Esophagus squamous epithelium (tissue), 5 donors: ENCODE data around the gene NGF. TPM values are rescaled to one million over a fixed set of nuclear protein-coding genes. Genes with fewer than 3 reads are reported as not detected.

Experiments used
- DNase-seq: peaks from one replicate; lab custom pipeline; 2025; lab: John Stamatoyannopoulos, UW
- H3K27ac ChIP-seq, 4 donors: fragments of 200-600 bp; sonication (generic); one replicate each; pipeline ENCODE4 v1.5.1; 2016 to 2019; ENCODE audit warnings: mild to moderate bottlenecking in 1 of 4
- H3K27me3 ChIP-seq, 4 donors: fragments of 200-600 bp; sonication (generic); 1 replicate in 3 of 4; 2 replicates in 1 of 4; pipeline versions ENCODE4 v1.5.1 to v1.6.0; 2017 to 2021; ENCODE audit warnings: antibody characterized with exemption in 1 of 4
- H3K36me3 ChIP-seq, 3 donors: fragments of 200-600 bp; sonication (generic); one replicate each; pipeline ENCODE4 v1.5.1; 2016 to 2019
- H3K4me1 ChIP-seq, 3 donors: fragments of 200-600 bp; sonication (generic); one replicate each; pipeline ENCODE4 v1.5.1; 2017 to 2019
- H3K4me3 ChIP-seq, 4 donors: fragments of 200-600 bp; sonication (generic); 1 replicate in 3 of 4; 2 replicates in 1 of 4; pipeline ENCODE4 v1.5.1; 2016 to 2019; ENCODE audit warnings: mild to moderate bottlenecking in 2 of 4, moderate library complexity in 1 of 4
- H3K9me3 ChIP-seq, 3 donors: fragments of 200-600 bp; sonication (generic); one replicate each; pipeline ENCODE4 v1.5.1; 2016 to 2019
- POLR2A ChIP-seq, 4 donors: fragments of 450-650 bp; IDR thresholded peaks; one replicate each; pipeline ENCODE4 v1.6.1; 2017; ENCODE audit warnings: antibody characterized with exemption in 4 of 4, mild to moderate bottlenecking in 4 of 4, moderate library complexity in 3 of 4
- WGBS, 2 donors: methylation state at CpG; one replicate each; pipeline ENCODE4 v1.1.5; 2018; 5-methylcytosine and 5-hydroxymethylcytosine counted together
- intact Hi-C: fragments of 100-400 bp; cut with DNase I; formaldehyde crosslinking; loops from one replicate; pipeline ENCODE4 v1.15.0; 2022
- total RNA-seq, 4 donors: library from RNA; depleted of rRNA; stranded (reverse); fragments of >200 nt; gene quantifications; one replicate each; pipeline ENCODE4 v1.1.0, GENCODE V29; 2016
- TF ChIP-seq, protein P1 (sequence below), 6 experiments: fragments of 450-650 bp in 4 of 6; fragments of 200-600 bp in 2 of 6; sonication (generic) in 2 of 6; IDR thresholded peaks; one replicate each; pipeline ENCODE4 v1.5.1; 2016 to 2019; ENCODE audit warnings: antibody characterized with exemption in 6 of 6, mild to moderate bottlenecking in 4 of 6, moderate library complexity in 4 of 6
- donor health status: DM: yes; HTN: yes; CAD: no.

Gene NGF
- total RNA-seq, 4 donors from 2014 or later = 1.9 TPM; not detected in 3

GRCh38 chr1:115265099-115265498 is 73.0 kb downstream of the NGF start:
- DNase-seq = no peak
- H3K27ac ChIP-seq = no peak overlapping the region
- H3K4me3 ChIP-seq = no peak overlapping the region
- H3K27me3 ChIP-seq = no peaks in the 10 kb centered on the region
- no peaks in the 10 kb centered on the region for H3K4me1 ChIP-seq
- 44 to 53% methylated on average over 1 of the region's 1 CpG for WGBS, 2 donors
- TF ChIP-seq POLR2A (IDR thresholded peaks at IDR 0.05) = no peak
- TF ChIP-seq, protein P1, sequence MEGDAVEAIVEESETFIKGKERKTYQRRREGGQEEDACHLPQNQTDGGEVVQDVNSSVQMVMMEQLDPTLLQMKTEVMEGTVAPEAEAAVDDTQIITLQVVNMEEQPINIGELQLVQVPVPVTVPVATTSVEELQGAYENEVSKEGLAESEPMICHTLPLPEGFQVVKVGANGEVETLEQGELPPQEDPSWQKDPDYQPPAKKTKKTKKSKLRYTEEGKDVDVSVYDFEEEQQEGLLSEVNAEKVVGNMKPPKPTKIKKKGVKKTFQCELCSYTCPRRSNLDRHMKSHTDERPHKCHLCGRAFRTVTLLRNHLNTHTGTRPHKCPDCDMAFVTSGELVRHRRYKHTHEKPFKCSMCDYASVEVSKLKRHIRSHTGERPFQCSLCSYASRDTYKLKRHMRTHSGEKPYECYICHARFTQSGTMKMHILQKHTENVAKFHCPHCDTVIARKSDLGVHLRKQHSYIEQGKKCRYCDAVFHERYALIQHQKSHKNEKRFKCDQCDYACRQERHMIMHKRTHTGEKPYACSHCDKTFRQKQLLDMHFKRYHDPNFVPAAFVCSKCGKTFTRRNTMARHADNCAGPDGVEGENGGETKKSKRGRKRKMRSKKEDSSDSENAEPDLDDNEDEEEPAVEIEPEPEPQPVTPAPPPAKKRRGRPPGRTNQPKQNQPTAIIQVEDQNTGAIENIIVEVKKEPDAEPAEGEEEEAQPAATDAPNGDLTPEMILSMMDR (IDR thresholded peaks at IDR 0.05) = no peak
- intact Hi-C loops = no loop called here
- H3K9me3 ChIP-seq = no peaks in the 10 kb centered on the region
- no peaks in the 10 kb centered on the region for H3K36me3 ChIP-seq

DNA sequence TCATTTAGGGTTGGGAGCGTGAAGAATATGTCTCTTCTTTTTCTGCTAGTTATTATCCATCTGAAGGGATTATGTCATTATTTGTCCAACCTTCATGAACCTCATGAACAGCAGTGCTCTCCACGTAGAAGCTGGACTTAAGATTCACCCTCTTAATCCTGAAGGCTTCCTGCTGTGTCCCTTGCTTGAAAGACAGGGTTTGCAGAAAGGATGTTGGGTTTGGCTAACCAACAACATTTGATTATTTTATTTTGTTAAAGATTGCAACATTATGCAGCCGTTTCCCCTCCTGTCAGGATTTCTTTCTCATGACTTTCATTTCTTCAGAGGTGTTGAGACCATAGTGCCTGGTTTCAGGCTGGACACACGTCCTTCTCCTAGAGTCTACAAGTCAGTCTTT is 75.2 kb downstream of the NGF start:
- Histone ChIP-seq H3K4me3 (no peak overlapping the region), H3K27ac (peak overlapping the region in 1 of 4 donors; percentile 4), H3K9me3 (peaks cover 0 to 18% (median 11%) of the 10 kb centered on the region in 3 donors), H3K36me3 (no peaks in the 10 kb centered on the region), H3K27me3 (no peaks in the 10 kb centered on the region), H3K4me1 (no peaks in the 10 kb centered on the region)
- intact Hi-C loops = no loop called here
- no peak for DNase-seq
- TF ChIP-seq, protein P1 (IDR thresholded peaks at IDR 0.05) = no peak
- TF ChIP-seq POLR2A (IDR thresholded peaks at IDR 0.05) = no peak
- WGBS, 2 donors = 70 to 73% methylated on average over 3 to 4 of the region's 4 CpGs

- DNase-seq = no peak
These were observed 76.6 kb downstream of the NGF start for GRCh38 chr1:115261496-115261895.

GRCh38 chr1:115258302-115258866 is 79.7 kb downstream of the NGF start:
- H3K27me3 ChIP-seq = no peaks in the 10 kb centered on the region
- intact Hi-C loops = no loop called here
- WGBS, 2 donors = 41 to 61% methylated on average over 3 of the region's 3 CpGs
- no peak for DNase-seq
- H3K27ac ChIP-seq = no peak overlapping the region
- peaks cover 0 to 21% (median 17%) of the 10 kb centered on the region in 3 donors for H3K9me3 ChIP-seq
- H3K4me1 ChIP-seq = no peaks in the 10 kb centered on the region
- no peaks in the 10 kb centered on the region for H3K36me3 ChIP-seq
- no peak for TF ChIP-seq POLR2A (IDR thresholded peaks at IDR 0.05)
- TF ChIP-seq, protein P1 (IDR thresholded peaks at IDR 0.05) = no peak
- no peak overlapping the region for H3K4me3 ChIP-seq

More at GRCh38 chr1:115261496-115261895, 76.6 kb downstream of the NGF start:
- Histone ChIP-seq H3K36me3 (no peaks in the 10 kb centered on the region), H3K4me1 (no peaks in the 10 kb centered on the region), H3K27ac (no peak overlapping the region), H3K27me3 (no peaks in the 10 kb centered on the region), H3K9me3 (peaks cover 0 to 21% (median 17%) of the 10 kb centered on the region in 3 donors), H3K4me3 (no peak overlapping the region)
- intact Hi-C loops = no loop called here
- TF ChIP-seq, protein P1 (IDR thresholded peaks at IDR 0.05) = no peak
- no peak for TF ChIP-seq POLR2A (IDR thresholded peaks at IDR 0.05)
- WGBS, 2 donors = 59 to 63% methylated on average over 1 of the region's 1 CpG

- Histone ChIP-seq H3K36me3 (no peaks in the 10 kb centered on the region), H3K27me3 (no peaks in the 10 kb centered on the region), H3K27ac (no peak overlapping the region), H3K9me3 (peaks cover 0 to 21% (median 17%) of the 10 kb centered on the region in 3 donors), H3K4me3 (no peak overlapping the region), H3K4me1 (no peaks in the 10 kb centered on the region)
- TF ChIP-seq POLR2A (IDR thresholded peaks at IDR 0.05) = no peak
- TF ChIP-seq, protein P1 (IDR thresholded peaks at IDR 0.05) = no peak
- intact Hi-C loops = no loop called here
- DNase-seq = no peak
These were observed 80.5 kb downstream of the NGF start for GRCh38 chr1:115257591-115257990.
